GM19452 (cell line): Measurements from ENCODE around the gene KIF4B.

Experiments
- ATAC-seq: cut with Tn5 transposase; IDR thresholded peaks from one replicate; pipeline ENCODE4 v1.9.1; 2021; ENCODE audit not compliant: unreplicated experiment

Gene KIF4B

GRCh38 chr5:155050384-155051019 lies 36.9 kb downstream of the KIF4B start:
- ATAC-seq: no peak

- no peak for ATAC-seq
These were observed 39.0 kb downstream of the KIF4B start for GRCh38 chr5:155052532-155052931.

GRCh38 chr5:155053501-155053900 lies 39.9 kb downstream of the KIF4B start:
- ATAC-seq: no peak

GRCh38 chr5:155056644-155057269 lies 43.2 kb downstream of the KIF4B start:
- ATAC-seq: no peak

- ATAC-seq: no peak
These were observed 44.1 kb downstream of the KIF4B start for GRCh38 chr5:155057626-155058025.

- ATAC-seq: no peak
These were observed 51.0 kb downstream of the KIF4B start for GRCh38 chr5:155064580-155064979.

- no peak for ATAC-seq
These were observed 53.5 kb downstream of the KIF4B start for GRCh38 chr5:155066886-155067595.
